ENCODE data around the gene KRT80. TPM values are rescaled to one million over a fixed set of nuclear protein-coding genes. Genes with fewer than 3 reads are reported as not detected.

Gene KRT80
- total RNA-seq, 4 donors from 2014 or later: not detected

- no peak for TF ChIP-seq CTCF (IDR thresholded peaks at IDR 0.05; ENCODE audit: low read depth)
Measured at GRCh38 chr12:52180971-52181628, 10.7 kb downstream of the KRT80 start.

- TF ChIP-seq CTCF (IDR thresholded peaks at IDR 0.05; ENCODE audit: low read depth): no peak
Measured at GRCh38 chr12:52179396-52179973, 12.3 kb downstream of the KRT80 start.

- TF ChIP-seq CTCF (IDR thresholded peaks at IDR 0.05; ENCODE audit: low read depth): no peak
Measured at GRCh38 chr12:52178984-52179383, 12.8 kb downstream of the KRT80 start.

DNA sequence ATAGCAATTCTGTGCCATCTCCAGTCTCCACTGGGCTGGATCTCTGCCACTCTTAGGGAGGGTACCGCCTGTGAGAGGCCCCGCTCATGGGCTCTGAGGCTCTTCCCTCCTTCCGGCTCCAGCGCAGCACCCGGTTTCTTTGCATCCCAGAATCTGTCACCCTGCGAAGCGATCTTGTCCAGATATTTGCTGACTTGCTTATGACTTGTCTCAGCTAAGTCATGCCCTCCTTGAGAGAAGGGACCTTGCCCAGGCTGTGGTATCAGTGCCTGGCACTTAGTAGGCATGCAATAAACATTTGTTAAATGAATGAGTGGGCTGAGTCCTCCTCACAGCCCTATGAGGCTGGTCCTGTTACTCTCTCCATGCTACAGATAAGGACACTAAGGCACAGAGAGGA is 13.4 kb downstream of the KRT80 start:
- no peak for TF ChIP-seq CTCF (IDR thresholded peaks at IDR 0.05; ENCODE audit: low read depth)

DNA sequence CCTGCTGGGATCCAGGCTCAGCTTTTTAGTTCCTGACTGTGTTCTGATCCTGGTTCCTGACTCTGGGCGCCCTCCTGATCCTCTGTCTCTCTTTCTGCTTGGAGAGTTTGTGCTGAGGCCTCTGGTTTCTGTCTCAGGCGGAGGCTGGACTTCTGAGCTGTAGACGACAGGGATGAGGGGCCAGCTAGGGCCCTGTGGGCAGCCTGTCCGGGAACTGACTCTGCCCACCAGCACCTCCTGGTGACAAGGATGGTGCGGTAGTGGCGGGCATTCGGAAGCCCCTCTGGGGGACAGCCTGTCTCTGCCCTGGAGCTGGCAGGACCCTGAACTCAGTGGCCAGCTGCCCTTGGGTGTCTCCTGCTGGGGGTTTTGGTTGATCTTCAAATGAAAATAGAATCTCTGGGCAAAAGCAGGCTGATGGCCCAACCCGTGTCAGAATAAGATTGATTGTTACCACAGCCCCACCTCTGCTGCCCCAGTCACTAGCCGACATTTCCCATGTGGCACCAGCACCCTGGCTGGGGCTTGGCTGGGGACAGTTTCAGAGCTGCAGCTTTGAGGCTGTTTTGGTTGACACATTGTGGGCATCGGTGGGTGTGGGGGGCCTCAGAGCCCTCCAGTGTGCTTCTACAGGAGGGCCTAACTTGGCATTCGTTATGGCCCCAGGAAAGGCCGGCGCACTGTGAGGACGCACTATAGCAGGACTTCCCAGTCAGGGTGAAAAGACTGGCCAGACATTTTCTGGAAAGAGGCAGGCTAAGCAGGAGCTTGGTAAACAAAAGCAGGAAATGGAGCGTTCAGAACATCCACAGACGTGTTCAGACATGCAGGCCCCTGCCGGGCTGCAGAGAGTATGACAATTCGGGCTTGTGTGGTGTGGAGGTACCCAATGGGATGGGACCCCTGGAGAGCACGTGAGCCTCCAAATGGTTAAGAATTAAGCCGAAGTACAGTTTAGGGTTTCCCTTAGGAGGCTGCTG is 16.2 kb downstream of the KRT80 start:
- no peak for TF ChIP-seq CTCF (IDR thresholded peaks at IDR 0.05; ENCODE audit: low read depth)

- no peak for TF ChIP-seq CTCF (IDR thresholded peaks at IDR 0.05; ENCODE audit: low read depth)
Measured at GRCh38 chr12:52173526-52173925, 18.3 kb downstream of the KRT80 start.

- TF ChIP-seq CTCF (IDR thresholded peaks at IDR 0.05; ENCODE audit: low read depth): no peak
Measured at GRCh38 chr12:52172956-52173355, 18.9 kb downstream of the KRT80 start.
